HCT116 (cell line): Measurements from ENCODE around the gene C19orf44. TPM values are rescaled to one million over a fixed set of nuclear protein-coding genes. Genes with fewer than 3 reads are reported as not detected.

Source experiments
- ATAC-seq: fragments of 200-7000 bp; cut with Tn5 transposase; 2 replicates; pipeline ENCODE4 v1.9.1; 2020; ENCODE audit warnings: mild to moderate bottlenecking, moderate library complexity
- BruUV-seq: library from RNA; stranded (reverse); fragments of 400-500 nt; replicated peaks from 2 replicates; lab custom pipeline; 2021; lab: Mats Ljungman, UMichigan
- CTCF ChIA-PET: fragments of 300-600 bp; sonication (Branson Sonifier 250); formaldehyde crosslinking; loops from one replicate; lab custom pipeline; 2021; ENCODE audit warnings: antibody characterized with exemption; lab: Charles Lee
- POLR2A ChIA-PET: fragments of 300-600, 350-600 bp; sonication (Branson Sonifier 250); formaldehyde crosslinking; loops from one replicate; lab custom pipeline; 2021; ENCODE audit warnings: antibody characterized with exemption; lab: Charles Lee
- RAD21 ChIA-PET, 2 experiments: fragments of 300-600 bp; sonication (Branson Sonifier 250); formaldehyde crosslinking; loops; one replicate each; lab custom pipeline; 2023; ENCODE audit warnings: low total read pairs in 2 of 2; ENCODE audit not compliant: uncharacterized antibody in 2 of 2, unreplicated experiment in 2 of 2, low non-redundant PET in 1 of 2; lab: Charles Lee
- DNase-seq: peaks from one replicate; pipeline ENCODE4 v3.0.0-alpha.2; 2010; ENCODE audit warnings: low read depth, low spot score
- H2AFZ ChIP-seq: fragments of 200-600 bp; shearing (Covaris generic), sonication (generic); 2 replicates; pipeline ENCODE4 v1.6.1; 2017; ENCODE audit warnings: low read depth, mixed run types, mixed read lengths, antibody characterized with exemption, low read length; ENCODE audit not compliant: poor library complexity, severe bottlenecking
- H3K27ac ChIP-seq: 2 replicates; pipeline ENCODE4 v1.5.1; 2012; ENCODE audit warnings: low read depth, low read length
- H3K27me3 ChIP-seq: fragments of 200-600 bp; sonication (generic); 2 replicates; pipeline ENCODE4 v1.6.1; 2016; ENCODE audit warnings: mixed run types, low read length, mixed read lengths; ENCODE audit not compliant: insufficient read depth
- H3K36me3 ChIP-seq, 2 experiments: fragments of 200-500 bp in 1 of 2; fragments of 200-600 bp in 1 of 2; sonication (Bioruptor generic) in 1 of 2; sonication (generic) in 1 of 2; 2 replicates each; pipeline versions ENCODE4 v1.5.1 to v1.6.1; 2014 to 2016; ENCODE audit warnings: low read length in 2 of 2, inconsistent platforms in 1 of 2, mixed read lengths in 1 of 2, mixed run types in 1 of 2; ENCODE audit not compliant: insufficient read depth in 2 of 2, control insufficient read depth in 1 of 2
- H3K4me1 ChIP-seq, 2 experiments: fragments of 200-600 bp in 1 of 2; sonication (generic) in 1 of 2; 2 replicates each; pipeline versions ENCODE4 v1.5.1 to v1.6.1; 2012 to 2017; ENCODE audit warnings: low read length in 2 of 2, inconsistent platforms in 1 of 2, mild to moderate bottlenecking in 1 of 2, mixed read lengths in 1 of 2, mixed run types in 1 of 2, moderate library complexity in 1 of 2; ENCODE audit not compliant: insufficient read depth in 2 of 2, control insufficient read depth in 1 of 2
- H3K4me2 ChIP-seq: fragments of 200-600 bp; sonication (generic); 2 replicates; pipeline ENCODE4 v1.6.1; 2017; ENCODE audit warnings: mixed run types, low read length, mixed read lengths
- H3K4me3 ChIP-seq, 2 experiments: fragments of 200-600 bp in 1 of 2; sonication (generic) in 1 of 2; replicated peaks in 1 of 2; 2 replicates each; pipeline ENCODE4 v1.5.1; 2011 to 2016; ENCODE audit warnings: low read length in 2 of 2, control low read depth in 1 of 2, low read depth in 1 of 2, mild to moderate bottlenecking in 1 of 2, mixed read lengths in 1 of 2, mixed run types in 1 of 2
- H3K79me2 ChIP-seq: fragments of 200-600 bp; sonication (generic); 2 replicates; pipeline ENCODE4 v1.6.1; 2017; ENCODE audit warnings: mild to moderate bottlenecking, mixed run types, low read length, moderate library complexity, mixed read lengths; ENCODE audit not compliant: insufficient read depth
- H3K9ac ChIP-seq: fragments of 200-600 bp; sonication (generic); 2 replicates; pipeline ENCODE4 v1.6.1; 2016; ENCODE audit warnings: low read length, mixed read lengths
- H3K9me2 ChIP-seq: fragments of 200-600 bp; sonication (generic), shearing (Covaris generic); 2 replicates; pipeline ENCODE4 v1.6.1; 2017; ENCODE audit warnings: mixed run types, mild to moderate bottlenecking, moderate library complexity; ENCODE audit not compliant: insufficient read depth
- H3K9me3 ChIP-seq, 2 experiments: fragments of 200-500 bp in 1 of 2; fragments of 200-600 bp in 1 of 2; sonication (Bioruptor generic) in 1 of 2; sonication (generic) in 1 of 2; 2 replicates each; pipeline ENCODE4 v1.6.1; 2014 to 2017; ENCODE audit warnings: low read length in 2 of 2, mixed read lengths in 2 of 2, inconsistent platforms in 1 of 2, low read depth in 1 of 2, mild to moderate bottlenecking in 1 of 2, mixed run types in 1 of 2, moderate library complexity in 1 of 2; ENCODE audit not compliant: control insufficient read depth in 1 of 2, insufficient read depth in 1 of 2
- H4K20me1 ChIP-seq: fragments of 200-600 bp; sonication (generic), shearing (Covaris generic); 2 replicates; pipeline ENCODE4 v1.6.1; 2017; ENCODE audit warnings: mixed run types, mild to moderate bottlenecking, moderate library complexity; ENCODE audit not compliant: insufficient read depth
- EGR1 ChIP-seq: IDR thresholded peaks from 2 replicates; pipeline ENCODE4 v1.6.1; 2012; ENCODE audit warnings: low read depth
- ELF1 ChIP-seq: IDR thresholded peaks from 2 replicates; pipeline ENCODE4 v1.6.1; 2012; ENCODE audit warnings: low read depth, borderline replicate concordance
- EZH2 ChIP-seq: fragments of 200-600 bp; sonication (generic); IDR thresholded peaks from 2 replicates; pipeline ENCODE4 v1.6.1; 2017; ENCODE audit warnings: antibody characterized with exemption, mixed run types
- EZH2phosphoT487 ChIP-seq: fragments of 200-600 bp; IDR thresholded peaks from 2 replicates; pipeline ENCODE4 v1.6.1; 2018; ENCODE audit warnings: antibody characterized with exemption, borderline replicate concordance
- POLR2A ChIP-seq: IDR thresholded peaks from 2 replicates; pipeline ENCODE4 v1.7.0; 2011; ENCODE audit warnings: borderline replicate concordance; ENCODE audit not compliant: insufficient read depth, insufficient read length; ENCODE audit errors: extremely low read depth
- POLR2AphosphoS5 ChIP-seq: IDR thresholded peaks from 2 replicates; pipeline ENCODE4 v1.6.1; 2011; ENCODE audit warnings: mild to moderate bottlenecking, low read depth, low read length, moderate library complexity
- SIN3A ChIP-seq: IDR thresholded peaks from 2 replicates; pipeline ENCODE4 v1.6.1; 2012; ENCODE audit warnings: low read depth
- SP1 ChIP-seq: IDR thresholded peaks from 2 replicates; pipeline ENCODE4 v1.6.1; 2012; ENCODE audit warnings: low read depth
- YY1 ChIP-seq: IDR thresholded peaks from 2 replicates; pipeline ENCODE4 v1.6.1; 2011; ENCODE audit warnings: low read length, low read depth, moderate library complexity, mild to moderate bottlenecking; ENCODE audit not compliant: insufficient replicate concordance; ENCODE audit errors: extremely low read depth
- ZNF274 ChIP-seq: fragments of 200-500 bp; sonication (Bioruptor generic); IDR thresholded peaks from 2 replicates; pipeline ENCODE4 v1.6.1; 2014; ENCODE audit warnings: mild to moderate bottlenecking, low read depth, low read length, inconsistent platforms
- intact Hi-C: fragments of 100-400 bp; cut with micrococcal nuclease; formaldehyde crosslinking; loops from 2 replicates; pipeline ENCODE4 v1.10.0; 2022
- total RNA-seq: library from RNA; stranded (reverse); gene quantifications from one replicate; pipeline ENCODE4 v1.2.1, GENCODE V29; 2021; ENCODE audit not compliant: unreplicated experiment
- TF ChIP-seq, protein P1 (sequence below): IDR thresholded peaks from 2 replicates; pipeline ENCODE4 v1.6.1; 2012; ENCODE audit warnings: low read depth

Gene C19orf44
- total RNA-seq, 1 experiment from 2014 or later, result 6.8 TPM

- H3K4me2 ChIP-seq, result no peak overlapping the region
- peaks cover 8 to 27% of the 10 kb centered on the region in 2 experiments for H3K4me1 ChIP-seq
- POLR2A ChIA-PET, result no interaction called here
- no peaks in the 10 kb centered on the region for H3K9me2 ChIP-seq
- intact Hi-C loops, result no loop called here
- no peak overlapping the region for H2AFZ ChIP-seq
- RAD21 ChIA-PET, result no interaction called here
- peaks cover 26 to 45% of the 10 kb centered on the region in 2 experiments for H3K36me3 ChIP-seq
- no peaks in the 10 kb centered on the region for H3K9me3 ChIP-seq
- H4K20me1 ChIP-seq, result no peaks in the 10 kb centered on the region
- no peak for ATAC-seq
- H3K79me2 ChIP-seq, result peaks cover 40% of the 10 kb centered on the region
- H3K27me3 ChIP-seq, result no peaks in the 10 kb centered on the region
- no peak for DNase-seq
- no peak overlapping the region for H3K4me3 ChIP-seq
- TF ChIP-seq SIN3A, result no peak
- no peak for TF ChIP-seq SP1
- no peak for TF ChIP-seq ELF1
- TF ChIP-seq EGR1, result no peak
- no peak for TF ChIP-seq EZH2phosphoT487
- no peak for TF ChIP-seq POLR2A
- TF ChIP-seq EZH2, result no peak
- TF ChIP-seq YY1, result no peak
- no peak for TF ChIP-seq POLR2AphosphoS5
- TF ChIP-seq, protein P1, sequence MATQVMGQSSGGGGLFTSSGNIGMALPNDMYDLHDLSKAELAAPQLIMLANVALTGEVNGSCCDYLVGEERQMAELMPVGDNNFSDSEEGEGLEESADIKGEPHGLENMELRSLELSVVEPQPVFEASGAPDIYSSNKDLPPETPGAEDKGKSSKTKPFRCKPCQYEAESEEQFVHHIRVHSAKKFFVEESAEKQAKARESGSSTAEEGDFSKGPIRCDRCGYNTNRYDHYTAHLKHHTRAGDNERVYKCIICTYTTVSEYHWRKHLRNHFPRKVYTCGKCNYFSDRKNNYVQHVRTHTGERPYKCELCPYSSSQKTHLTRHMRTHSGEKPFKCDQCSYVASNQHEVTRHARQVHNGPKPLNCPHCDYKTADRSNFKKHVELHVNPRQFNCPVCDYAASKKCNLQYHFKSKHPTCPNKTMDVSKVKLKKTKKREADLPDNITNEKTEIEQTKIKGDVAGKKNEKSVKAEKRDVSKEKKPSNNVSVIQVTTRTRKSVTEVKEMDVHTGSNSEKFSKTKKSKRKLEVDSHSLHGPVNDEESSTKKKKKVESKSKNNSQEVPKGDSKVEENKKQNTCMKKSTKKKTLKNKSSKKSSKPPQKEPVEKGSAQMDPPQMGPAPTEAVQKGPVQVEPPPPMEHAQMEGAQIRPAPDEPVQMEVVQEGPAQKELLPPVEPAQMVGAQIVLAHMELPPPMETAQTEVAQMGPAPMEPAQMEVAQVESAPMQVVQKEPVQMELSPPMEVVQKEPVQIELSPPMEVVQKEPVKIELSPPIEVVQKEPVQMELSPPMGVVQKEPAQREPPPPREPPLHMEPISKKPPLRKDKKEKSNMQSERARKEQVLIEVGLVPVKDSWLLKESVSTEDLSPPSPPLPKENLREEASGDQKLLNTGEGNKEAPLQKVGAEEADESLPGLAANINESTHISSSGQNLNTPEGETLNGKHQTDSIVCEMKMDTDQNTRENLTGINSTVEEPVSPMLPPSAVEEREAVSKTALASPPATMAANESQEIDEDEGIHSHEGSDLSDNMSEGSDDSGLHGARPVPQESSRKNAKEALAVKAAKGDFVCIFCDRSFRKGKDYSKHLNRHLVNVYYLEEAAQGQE, result no peak
- no peak for TF ChIP-seq ZNF274
- CTCF ChIA-PET, result no interaction called here
- no TSS peak for BruUV-seq
- no peak overlapping the region for H3K27ac ChIP-seq
- no peak overlapping the region for H3K9ac ChIP-seq
Measured at GRCh38 chr19:16566161-16566560, 70.0 kb downstream of the C19orf44 start.
